Pulmonary artery endothelial cell (primary cell): ENCODE results near the gene LIPM. TPM values are rescaled to one million over a fixed set of nuclear protein-coding genes. Genes with fewer than 3 reads are reported as not detected.

Experiments used
- total RNA-seq: library from RNA; depleted of rRNA; stranded (reverse); fragments of >200 nt; gene quantifications from 2 replicates; pipeline ENCODE4 v1.2.3, GENCODE V29; 2014

The LIPM gene
- total RNA-seq, 1 donor from 2014 or later: not detected

Other genes with a start within 250 kb of the LIPM start
- gene RNLS, start 219.4 kb upstream of the LIPM start, total RNA-seq: 2.2 and 7.1 TPM in 2 replicates
- 0.21 TPM in 1 of 2 replicates, not detected in the other for gene LIPJ, start 216.0 kb upstream of the LIPM start, total RNA-seq
- not detected in 2 replicates for gene LIPF, start 138.3 kb upstream of the LIPM start, total RNA-seq
- gene LIPK, start 96.5 kb upstream of the LIPM start, total RNA-seq: not detected in 2 replicates
- not detected in 2 replicates for gene LIPN, start 42.7 kb upstream of the LIPM start, total RNA-seq
- gene ANKRD22, start 49.1 kb downstream of the LIPM start, total RNA-seq: not detected in 2 replicates
- gene STAMBPL1, start 77.5 kb downstream of the LIPM start, total RNA-seq: 1.6 and 6.4 TPM in 2 replicates
- 12.3 and 26.9 TPM in 2 replicates for gene ACTA2, start 150.0 kb downstream of the LIPM start, total RNA-seq
- 16.8 and 30.2 TPM in 2 replicates for gene FAS, start 188.1 kb downstream of the LIPM start, total RNA-seq